Islet of Langerhans (tissue), 1 donor: Measurements from ENCODE around the gene PLEKHA6.

Source experiments
- FAIRE-seq: peaks from one replicate; lab custom pipeline; 2011; peaks lifted over from hg19 to GRCh38; lab: Jason Lieb, UNC

Gene PLEKHA6

GRCh38 chr1:204380293-204380831, 20.6 kb upstream of the PLEKHA6 start:
- FAIRE-seq, result no peak

GRCh38 chr1:204377800-204378668, 18.3 kb upstream of the PLEKHA6 start:
- no peak for FAIRE-seq

- FAIRE-seq, result no peak
These were observed 17.4 kb upstream of the PLEKHA6 start for GRCh38 chr1:204376919-204377799.

- FAIRE-seq, result no peak
These were observed 16.7 kb upstream of the PLEKHA6 start for GRCh38 chr1:204376465-204376864.

GRCh38 chr1:204373911-204374310, 14.2 kb upstream of the PLEKHA6 start:
- FAIRE-seq, result no peak

GRCh38 chr1:204370176-204370575, 10.4 kb upstream of the PLEKHA6 start:
- FAIRE-seq, result no peak

- no peak for FAIRE-seq
These were observed 9.4 kb upstream of the PLEKHA6 start for GRCh38 chr1:204368996-204369726.

- FAIRE-seq, result no peak
These were observed 8.2 kb upstream of the PLEKHA6 start for GRCh38 chr1:204367956-204368355.

GRCh38 chr1:204367193-204367858, 7.6 kb upstream of the PLEKHA6 start:
- no peak for FAIRE-seq

- FAIRE-seq, result no peak
These were observed 7.0 kb upstream of the PLEKHA6 start for GRCh38 chr1:204366759-204367158.

GRCh38 chr1:204363335-204364114, 3.8 kb upstream of the PLEKHA6 start:
- no peak for FAIRE-seq

- FAIRE-seq, result no peak
These were observed 3.2 kb upstream of the PLEKHA6 start for GRCh38 chr1:204362984-204363334.

GRCh38 chr1:204361781-204362180, 2.1 kb upstream of the PLEKHA6 start:
- no peak for FAIRE-seq

- no peak for FAIRE-seq
These were observed 1.6 kb upstream of the PLEKHA6 start for GRCh38 chr1:204361341-204361771.

GRCh38 chr1:204360314-204360713, 585 bp upstream of the PLEKHA6 start:
- no peak for FAIRE-seq

- no peak for FAIRE-seq
These were observed 627 bp downstream of the PLEKHA6 start for GRCh38 chr1:204359131-204359473.

- FAIRE-seq, result no peak
These were observed 1.1 kb downstream of the PLEKHA6 start for GRCh38 chr1:204358605-204359004.

GRCh38 chr1:204357551-204358490, 1.9 kb downstream of the PLEKHA6 start:
- no peak for FAIRE-seq

- no peak for FAIRE-seq
These were observed 2.7 kb downstream of the PLEKHA6 start for GRCh38 chr1:204356997-204357396.

- FAIRE-seq, result no peak
These were observed 3.8 kb downstream of the PLEKHA6 start for GRCh38 chr1:204355913-204356312.
